CD4-positive, alpha-beta T cell treated with Interleukin-6 for 4 hours (primary cell): ENCODE measurements around the gene TMLHE.
"Not testable (repeated sequence)": the region's sequence is repeated elsewhere in the genome, so short reads cannot be mapped to it uniquely, and the experiment has no call there.

Experiments used
- DNase-seq: peaks from one replicate; pipeline ENCODE4 v3.0.0-alpha.2; 2020; ENCODE audit warnings: mixed read lengths

The TMLHE gene, protein sequence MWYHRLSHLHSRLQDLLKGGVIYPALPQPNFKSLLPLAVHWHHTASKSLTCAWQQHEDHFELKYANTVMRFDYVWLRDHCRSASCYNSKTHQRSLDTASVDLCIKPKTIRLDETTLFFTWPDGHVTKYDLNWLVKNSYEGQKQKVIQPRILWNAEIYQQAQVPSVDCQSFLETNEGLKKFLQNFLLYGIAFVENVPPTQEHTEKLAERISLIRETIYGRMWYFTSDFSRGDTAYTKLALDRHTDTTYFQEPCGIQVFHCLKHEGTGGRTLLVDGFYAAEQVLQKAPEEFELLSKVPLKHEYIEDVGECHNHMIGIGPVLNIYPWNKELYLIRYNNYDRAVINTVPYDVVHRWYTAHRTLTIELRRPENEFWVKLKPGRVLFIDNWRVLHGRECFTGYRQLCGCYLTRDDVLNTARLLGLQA

DNA sequence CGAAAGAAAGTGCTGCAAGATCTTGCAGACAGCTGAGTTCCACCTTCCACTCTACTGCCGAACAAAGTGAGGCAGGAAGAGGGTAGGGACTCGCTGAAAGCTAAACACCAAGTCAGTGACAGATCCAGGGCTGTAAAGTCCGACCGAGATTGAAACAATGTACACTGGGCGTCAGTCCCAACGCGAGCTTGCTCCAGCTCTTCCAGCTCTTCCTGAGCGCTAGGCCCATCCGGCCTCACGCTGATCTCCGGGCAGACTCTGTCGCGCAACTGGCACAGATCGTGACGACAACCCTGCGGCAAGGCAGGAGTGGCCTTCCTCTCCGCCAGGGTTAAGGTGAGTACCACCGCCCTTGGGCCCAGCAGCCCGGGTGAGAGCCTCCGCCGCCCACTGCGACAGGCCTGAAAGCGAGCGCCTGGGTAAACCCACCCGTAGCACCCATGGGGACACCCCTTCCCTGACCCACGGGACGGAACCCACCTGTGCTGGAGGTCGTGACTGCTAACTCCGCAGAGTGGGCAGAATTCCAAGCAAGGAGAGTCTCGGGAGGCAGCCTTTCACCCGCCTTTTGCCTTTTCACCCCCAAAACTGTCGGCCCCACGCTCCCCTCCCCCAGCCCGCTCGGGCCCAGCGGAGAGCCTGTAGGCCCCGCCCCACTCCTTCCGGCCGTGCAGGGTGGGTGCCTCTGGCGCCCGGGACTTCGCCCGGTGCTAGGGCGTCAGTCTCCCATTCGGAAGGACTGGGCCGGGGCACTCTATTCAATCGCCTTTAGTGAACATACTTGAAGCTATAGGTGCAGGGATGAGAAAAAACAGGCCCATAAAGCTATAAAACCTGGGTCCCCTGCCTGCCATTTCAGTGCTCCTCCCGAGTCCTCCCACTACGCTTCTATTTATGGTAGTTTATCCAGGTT lies at the start of gene TMLHE, which contains the start of gene SPRY3:
Gene TMLHE (minus strand): TSS at position 641 of the 913 bp plus-strand sequence. CDS start 67,676 bp downstream, outside the sequence.
Gene SPRY3 (plus strand): TSS at position 275 of the 913 bp plus-strand sequence.
- DNase-seq = peak; percentile 71

GRCh38 chrX:155662282-155662681 lies 49.5 kb upstream of the TMLHE start:
- no peak for DNase-seq

- DNase-seq = no peak
Observed at GRCh38 chrX:155645180-155645579, 32.4 kb upstream of the TMLHE start.

- no peak for DNase-seq
Observed at GRCh38 chrX:155643240-155643639, 30.5 kb upstream of the TMLHE start.

GRCh38 chrX:155641371-155641770 lies 28.6 kb upstream of the TMLHE start:
- DNase-seq = not testable (repeated sequence)

DNA sequence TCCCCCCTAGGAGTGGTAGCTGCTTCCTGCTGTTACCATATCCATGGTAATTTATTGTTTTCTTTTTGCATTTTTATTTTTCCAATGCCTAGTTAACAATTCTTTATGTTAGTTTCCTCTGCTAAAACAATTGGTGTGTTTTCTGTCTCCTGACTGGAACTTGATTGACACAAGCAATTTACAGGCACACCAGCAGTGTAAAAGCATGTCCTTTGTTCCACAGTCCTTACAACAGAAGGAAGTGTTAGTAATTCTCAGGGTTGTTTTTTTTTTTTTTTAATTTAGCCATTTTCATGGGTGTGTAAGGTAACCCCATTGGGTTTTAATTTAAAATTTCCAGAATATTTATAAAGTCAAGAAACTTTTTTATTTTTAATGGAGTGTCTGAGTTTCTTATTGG lies 25.0 kb upstream of the TMLHE start:
- DNase-seq = no peak

- not testable (repeated sequence) for DNase-seq
Observed at GRCh38 chrX:155635019-155635418, 22.3 kb upstream of the TMLHE start.

GRCh38 chrX:155632431-155633100 lies 19.8 kb upstream of the TMLHE start:
- no peak for DNase-seq

- DNase-seq = not testable (repeated sequence)
Observed at GRCh38 chrX:155620110-155620509, 7.4 kb upstream of the TMLHE start.

- DNase-seq = no peak
Observed at GRCh38 chrX:155615938-155616337, 3.2 kb upstream of the TMLHE start.

GRCh38 chrX:155613927-155614559 lies 1.3 kb upstream of the TMLHE start:
- DNase-seq = no peak

DNA sequence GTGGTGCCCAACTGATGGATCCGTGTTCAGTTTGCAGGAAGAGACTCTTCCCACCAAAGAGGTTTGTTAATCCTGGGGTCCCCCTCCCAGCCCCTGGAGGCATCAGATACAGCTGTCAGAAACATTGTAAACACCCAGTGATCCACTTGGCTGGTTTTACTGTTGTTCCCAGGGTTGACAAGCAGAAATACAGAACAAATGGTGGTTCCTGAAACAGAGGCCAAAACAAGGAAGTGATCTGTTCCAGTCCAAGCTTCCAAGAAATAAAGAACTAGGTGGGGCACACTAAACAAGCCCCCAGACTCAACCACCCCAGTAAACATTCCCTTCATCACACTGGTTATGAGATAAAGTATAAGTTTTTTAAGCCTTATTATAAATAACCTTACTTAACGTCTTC lies 1.4 kb downstream of the TMLHE start:
- DNase-seq = no peak

- no peak for DNase-seq
Observed at GRCh38 chrX:155592981-155593380, 19.8 kb downstream of the TMLHE start.

- no peak for DNase-seq
Observed at GRCh38 chrX:155592331-155592730, 20.4 kb downstream of the TMLHE start.

GRCh38 chrX:155577682-155578081 lies 35.1 kb downstream of the TMLHE start:
- DNase-seq = peak; percentile 1

DNA sequence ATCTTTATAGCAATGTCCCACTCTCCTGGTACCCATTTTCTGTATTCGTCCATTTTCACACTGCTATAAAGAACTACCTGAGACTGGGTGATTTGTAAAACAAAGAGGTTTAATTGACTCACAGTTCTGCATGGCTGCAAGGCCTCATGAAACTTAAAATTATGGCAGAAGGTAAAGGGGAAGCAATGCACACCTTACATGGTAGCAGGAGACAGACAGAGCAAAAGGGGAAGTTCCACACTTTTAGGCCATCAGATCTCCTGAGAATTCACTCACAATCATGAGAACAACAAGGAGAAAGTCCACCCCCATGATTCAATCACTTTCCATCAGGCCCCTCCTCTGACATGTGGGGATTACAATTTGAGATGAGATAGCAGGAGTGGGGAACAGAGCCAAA lies 49.7 kb downstream of the TMLHE start:
- DNase-seq = no peak

DNA sequence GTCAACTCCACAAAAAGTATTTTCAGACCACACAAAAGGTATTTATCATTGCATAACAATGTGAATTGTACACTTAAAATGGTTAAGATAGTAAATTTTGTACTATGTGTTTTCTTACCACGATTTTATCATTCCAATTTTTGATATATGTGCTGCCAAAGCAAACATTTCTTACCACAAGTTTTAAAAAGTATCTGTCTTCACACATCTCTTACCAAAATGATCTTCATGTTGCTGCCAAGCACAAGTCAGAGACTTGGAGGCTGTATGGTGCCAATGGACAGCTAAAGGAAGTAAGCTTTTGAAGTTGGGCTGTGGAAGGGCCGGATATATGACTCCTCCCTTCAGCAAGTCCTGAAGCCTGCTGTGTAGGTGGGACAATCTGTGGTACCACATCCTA lies 67.9 kb downstream of the TMLHE start:
- no peak for DNase-seq

GRCh38 chrX:155535866-155536265 lies 76.9 kb downstream of the TMLHE start:
- no peak for DNase-seq

GRCh38 chrX:155534800-155535199 lies 78.0 kb downstream of the TMLHE start:
- DNase-seq = no peak

- DNase-seq = not testable (repeated sequence)
Observed at GRCh38 chrX:155527023-155527422, 85.7 kb downstream of the TMLHE start.

- DNase-seq = no peak
Observed at GRCh38 chrX:155514225-155514624, 98.5 kb downstream of the TMLHE start.

DNA sequence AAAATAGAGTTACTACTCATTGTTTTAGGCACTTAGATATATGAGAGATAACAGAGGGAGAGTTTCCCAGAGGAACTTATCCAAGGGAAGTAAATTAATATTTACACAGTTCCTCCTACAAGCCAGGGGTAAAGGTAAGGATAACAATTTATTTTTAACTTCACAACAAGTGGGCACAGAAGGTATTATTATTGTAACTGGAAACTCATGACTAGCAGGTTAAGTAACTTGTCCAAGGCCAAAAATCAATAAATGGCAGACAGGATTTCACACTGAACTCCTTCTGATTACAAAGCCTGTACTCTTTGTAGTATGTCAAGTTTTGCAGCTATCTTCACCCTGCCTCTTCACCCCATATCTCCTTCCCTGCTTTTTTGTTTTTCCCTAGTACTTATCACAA lies 107.5 kb downstream of the TMLHE start:
- no peak for DNase-seq
